Ramos (cell line): ENCODE measurements around the gene RABAC1.

ENCODE experiments used
- in situ Hi-C: fragments of 300-500 bp; cut with MboI; formaldehyde crosslinking; loops from one replicate; pipeline ENCODE4 v1.14.3; 2022; ENCODE audit warnings: low sequenced_read_pairs; ENCODE audit not compliant: unreplicated experiment

RABAC1 gene

DNA sequence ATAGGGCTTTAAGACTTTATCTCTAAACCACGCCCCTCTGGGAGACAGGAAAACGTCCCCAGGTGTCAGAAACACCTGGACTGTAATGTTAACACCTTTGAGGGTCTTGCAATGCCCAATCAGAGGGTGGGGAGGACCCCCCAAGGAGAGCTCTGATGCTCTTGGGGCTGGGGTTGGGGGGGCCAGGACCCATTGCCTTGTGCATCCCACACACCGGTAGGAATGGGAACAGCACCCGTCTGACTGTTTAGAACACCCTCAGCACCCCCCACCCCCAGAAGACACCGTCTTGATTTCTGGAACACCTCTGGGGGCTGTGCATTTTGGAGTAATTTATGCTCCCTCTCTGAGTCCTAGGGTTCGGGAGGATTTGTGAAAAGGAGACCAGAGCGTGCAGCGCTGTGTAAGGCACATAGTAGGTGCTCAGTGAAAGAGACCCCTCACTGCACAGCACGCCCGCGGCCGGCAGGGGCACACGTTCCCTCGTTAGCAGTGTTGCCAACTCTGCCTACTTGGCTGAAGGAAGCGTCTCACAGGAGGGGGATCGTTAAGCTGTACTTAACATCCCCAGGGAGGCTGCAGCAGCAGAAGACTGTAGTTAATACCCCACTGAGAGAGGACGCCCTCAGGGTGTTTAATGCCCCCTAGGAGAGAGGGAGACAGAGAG lies 28.1 kb downstream of the RABAC1 start:
- in situ Hi-C loops, result no loop called here

DNA sequence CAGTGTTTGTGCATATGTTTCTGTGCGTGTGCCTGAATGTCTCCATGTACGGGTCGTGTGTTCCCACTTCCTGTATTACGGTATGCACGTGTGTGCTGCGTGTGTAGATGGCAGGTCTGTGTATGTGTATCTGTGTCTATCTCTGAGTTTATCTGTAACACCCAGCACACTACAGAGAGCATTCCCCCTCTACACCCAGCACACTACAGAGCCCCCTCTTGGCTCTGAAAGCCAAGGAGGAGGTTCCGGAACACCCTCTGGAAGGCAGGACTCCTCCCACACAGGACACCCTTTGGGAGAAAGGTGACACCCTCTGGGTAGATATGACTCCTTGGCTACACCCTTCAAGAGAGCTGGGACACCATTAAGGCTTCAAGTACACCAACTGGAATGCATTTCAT lies 28.8 kb downstream of the RABAC1 start:
- in situ Hi-C loops, result no loop called here

- in situ Hi-C loops, result no loop called here
Observed at GRCh38 chr19:41929536-41930071, 29.5 kb downstream of the RABAC1 start.

GRCh38 chr19:41928754-41929535 lies 30.2 kb downstream of the RABAC1 start:
- in situ Hi-C loops, result no loop called here

GRCh38 chr19:41928221-41928683 lies 30.9 kb downstream of the RABAC1 start, which contains the start of gene ERFL:
ERFL (minus strand) TSS chr19:41928449; CDS start chr19:41912919, 15,530 bp downstream.
- in situ Hi-C loops, result no loop called here

DNA sequence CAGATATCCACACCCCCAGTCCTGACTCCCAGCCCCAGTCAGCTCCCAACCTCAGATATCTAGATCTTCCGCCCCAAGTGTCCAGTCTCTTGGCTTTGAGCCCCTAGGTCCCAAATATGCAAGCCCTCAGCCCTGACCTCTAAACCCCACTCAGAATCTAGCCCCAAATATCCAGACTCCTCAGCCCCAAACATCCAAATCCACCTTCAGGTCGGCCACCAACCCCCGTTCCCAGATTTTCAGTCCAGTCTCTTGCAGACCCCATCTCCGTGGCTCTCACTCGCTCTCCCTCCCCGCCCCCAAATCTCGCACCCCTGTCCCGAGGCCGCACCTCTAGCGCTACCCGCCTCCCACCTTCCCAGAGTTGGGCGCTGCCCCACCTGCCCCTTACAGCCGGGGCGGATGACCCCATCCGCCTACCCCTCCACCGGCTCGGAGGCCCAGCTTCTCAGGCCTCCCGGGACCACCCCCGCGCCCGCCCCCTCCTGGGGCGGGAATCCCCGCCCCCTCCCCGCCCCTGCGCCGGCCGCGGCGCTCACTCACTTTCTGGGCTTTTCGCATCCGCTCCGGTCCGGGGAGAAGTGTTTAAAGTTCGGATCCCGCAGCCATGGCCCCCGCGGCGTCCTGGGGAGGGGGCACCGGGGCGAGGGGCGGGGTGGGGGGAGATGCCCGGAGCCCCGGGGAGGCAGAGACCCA lies 31.5 kb downstream of the RABAC1 start:
- in situ Hi-C loops, result no loop called here

DNA sequence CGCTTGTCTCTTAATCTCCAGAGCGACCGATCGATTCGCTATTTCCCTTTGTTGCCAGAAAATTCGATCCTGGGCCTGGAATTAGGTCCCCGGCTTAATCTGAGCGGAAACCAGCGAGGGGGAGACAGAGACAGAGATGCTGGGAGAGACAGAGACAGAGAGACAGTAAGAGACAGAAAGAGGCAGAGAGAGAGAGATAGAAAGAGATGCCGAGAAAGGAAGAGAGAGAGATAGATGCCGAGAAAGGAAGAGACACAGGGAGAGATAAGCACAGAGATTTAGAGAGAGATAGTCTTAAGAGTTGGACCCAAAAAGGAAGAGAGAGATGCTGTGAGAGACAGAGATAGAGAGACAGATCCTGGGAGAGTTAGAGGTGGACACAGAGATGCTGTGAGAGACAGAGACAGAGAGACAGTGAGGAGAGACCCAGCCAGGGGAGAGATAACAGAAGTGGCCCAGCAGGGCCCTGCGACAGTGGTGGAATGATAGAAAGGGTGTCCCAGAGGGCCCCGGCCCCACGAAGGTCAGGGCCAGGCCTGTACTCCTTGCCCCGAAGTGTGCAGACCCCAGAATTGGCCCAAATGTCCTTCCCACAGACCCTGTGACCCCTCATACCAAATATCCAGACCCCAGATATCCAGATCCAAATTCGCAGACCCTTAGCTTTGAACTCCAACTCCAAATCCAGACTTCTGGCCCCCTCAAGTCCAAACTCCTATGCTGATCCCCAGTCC lies 32.2 kb downstream of the RABAC1 start:
- in situ Hi-C loops, result no loop called here

DNA sequence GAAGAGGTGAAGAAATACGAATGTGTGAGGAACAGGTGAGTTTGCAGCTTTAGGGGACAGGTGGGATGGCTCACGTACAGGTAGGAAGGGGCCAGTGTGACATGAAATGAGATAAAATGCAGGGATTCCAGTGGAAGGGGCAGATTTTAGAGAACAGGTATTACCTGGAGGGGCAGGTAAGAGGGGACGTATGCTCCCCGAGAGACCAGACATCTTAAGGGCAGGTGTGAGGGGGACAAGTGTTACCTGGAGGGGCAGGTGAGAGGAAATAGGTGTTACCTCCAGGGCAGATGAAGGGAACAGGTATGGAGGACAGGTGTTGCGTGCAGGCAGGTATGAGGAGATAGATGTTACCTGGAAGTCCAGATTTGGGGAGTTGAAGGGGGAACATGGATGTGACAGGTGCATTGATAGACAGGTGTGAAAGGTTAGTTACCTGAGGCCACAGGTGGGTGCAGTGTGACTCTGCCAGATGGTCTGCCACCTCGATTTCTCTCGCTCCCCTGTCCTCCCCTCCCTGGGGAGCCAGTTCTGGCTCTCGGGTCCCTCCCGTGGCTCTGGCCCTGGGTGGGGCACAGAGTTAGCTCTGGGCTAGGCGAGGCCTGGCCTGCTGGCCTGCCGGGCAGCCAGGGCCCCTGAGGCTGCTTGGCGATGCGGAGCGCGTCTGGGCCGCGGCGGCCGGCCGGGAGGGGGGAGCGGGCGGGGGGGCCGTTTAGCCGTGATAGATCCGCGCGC lies 32.9 kb downstream of the RABAC1 start:
- in situ Hi-C loops, result no loop called here

DNA sequence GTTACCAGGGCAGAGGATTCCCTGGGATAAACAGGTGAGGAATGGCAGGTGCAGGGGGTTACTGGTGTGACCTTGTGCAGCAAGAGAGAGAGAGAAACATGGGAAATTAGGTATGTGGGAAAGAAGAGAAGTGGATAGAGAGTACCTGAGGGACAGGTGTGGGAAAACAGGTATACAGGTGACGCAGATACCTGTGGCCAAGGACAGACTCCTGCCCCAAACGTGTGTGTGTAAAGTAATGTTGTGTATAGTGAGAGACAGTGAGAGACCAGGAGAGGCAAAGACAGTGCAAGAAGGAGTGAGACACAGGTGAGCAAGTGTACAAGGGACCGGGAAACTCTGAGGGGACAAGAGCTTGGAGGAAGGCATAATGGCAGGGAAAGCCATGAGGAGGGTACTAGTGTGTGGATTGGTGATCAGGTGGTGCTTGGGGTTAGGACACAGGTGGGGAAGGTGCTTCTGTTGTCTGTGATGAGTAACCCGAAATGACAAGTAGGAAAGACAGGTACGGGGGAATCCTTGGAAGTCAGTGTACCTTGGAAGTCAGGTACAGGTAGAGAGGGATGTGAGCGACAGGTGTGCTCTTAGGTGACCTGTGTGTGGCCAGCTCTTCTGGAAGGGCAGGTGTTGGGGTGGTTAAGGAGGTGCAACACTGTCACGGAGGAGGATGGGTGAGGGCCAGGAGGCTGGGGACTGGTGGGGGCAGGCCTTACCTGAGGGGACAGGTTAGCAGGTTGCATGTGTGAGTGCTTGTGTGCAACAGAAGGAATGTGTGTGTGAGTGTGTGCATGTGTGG lies 33.7 kb downstream of the RABAC1 start:
- in situ Hi-C loops, result no loop called here

DNA sequence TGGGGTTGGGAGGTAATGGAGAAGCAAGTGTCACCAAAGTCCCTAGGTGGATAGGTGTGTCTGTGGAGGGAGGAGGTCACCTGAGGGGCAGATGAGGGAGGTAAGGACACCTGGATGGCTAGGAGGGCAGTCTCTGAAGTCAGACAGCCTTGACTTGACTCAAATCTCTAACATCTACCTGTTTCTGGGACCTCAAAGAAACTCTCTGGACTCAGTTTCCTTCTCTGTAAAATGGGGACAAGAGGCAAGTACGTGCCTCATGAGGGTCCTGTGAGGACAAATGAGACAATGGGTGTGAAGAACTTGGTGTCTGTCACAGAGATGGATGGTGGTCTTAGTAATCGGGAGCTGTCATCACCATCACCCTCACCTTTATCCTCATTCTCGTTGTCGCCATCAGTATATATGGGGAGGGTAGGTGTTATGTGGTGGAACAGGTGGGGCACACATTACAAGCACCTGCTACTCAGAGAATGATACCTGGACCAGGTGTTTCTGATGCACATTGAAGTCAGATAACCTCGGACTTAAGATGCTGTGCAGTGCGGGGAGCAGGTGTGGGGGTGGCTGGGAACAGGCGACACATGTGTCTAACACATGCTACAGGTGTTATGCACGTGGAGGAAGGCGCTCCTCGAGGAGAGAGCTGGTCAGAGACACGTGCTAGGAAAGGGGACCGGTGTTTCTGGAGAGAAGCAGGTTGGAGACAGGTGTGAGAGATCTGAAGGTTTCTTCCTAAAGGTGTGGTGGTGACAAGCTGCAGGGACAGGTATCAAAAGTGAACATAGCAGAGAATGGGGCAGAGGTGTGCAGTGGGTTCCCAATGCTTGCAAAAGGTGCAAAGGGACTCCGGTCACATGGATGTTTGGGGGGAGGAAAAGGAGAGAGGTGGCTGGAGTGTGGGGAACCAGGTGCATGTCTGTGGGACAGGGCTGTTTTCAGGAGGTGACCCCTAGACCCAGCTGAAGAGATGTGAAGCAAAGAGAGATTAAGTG lies 34.7 kb downstream of the RABAC1 start:
- in situ Hi-C loops, result no loop called here

DNA sequence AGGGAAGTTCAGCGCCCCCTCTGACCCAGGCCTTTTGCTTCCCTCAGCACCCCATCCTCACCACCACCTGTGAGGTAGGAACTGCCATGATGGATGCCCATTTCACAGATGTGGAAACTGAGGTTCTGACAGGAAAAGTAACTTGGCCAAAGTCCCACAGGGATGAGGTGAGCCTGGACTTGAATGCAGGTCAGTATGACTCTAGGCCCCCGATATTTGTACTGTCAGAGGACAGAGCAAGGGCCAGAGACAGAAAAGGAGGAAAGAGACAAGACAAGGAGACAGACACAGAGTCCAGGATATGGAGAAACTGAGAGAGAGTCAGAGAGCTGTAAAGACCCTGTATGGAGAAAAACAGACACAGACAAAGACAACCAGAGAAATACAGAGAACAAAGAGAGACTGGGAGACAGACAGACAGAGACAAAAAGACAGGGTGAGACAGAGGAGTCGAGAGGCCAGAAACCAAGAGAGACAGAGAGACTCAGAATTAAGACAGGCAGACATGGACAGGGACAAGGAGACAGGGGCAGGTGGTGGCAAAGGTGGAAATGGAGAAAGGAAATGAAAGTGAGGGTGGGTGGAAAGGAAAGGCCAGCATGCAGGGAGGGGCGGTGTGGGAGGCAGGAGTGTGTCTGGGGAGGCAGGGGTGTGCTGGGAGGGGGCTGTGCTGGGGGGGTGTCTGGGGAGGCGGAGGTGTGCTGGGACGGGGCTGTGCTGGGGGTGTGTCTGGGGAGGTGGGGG lies 35.9 kb downstream of the RABAC1 start:
- in situ Hi-C loops, result no loop called here

- in situ Hi-C loops, result no loop called here
Observed at GRCh38 chr19:41922585-41922984, 36.5 kb downstream of the RABAC1 start.

DNA sequence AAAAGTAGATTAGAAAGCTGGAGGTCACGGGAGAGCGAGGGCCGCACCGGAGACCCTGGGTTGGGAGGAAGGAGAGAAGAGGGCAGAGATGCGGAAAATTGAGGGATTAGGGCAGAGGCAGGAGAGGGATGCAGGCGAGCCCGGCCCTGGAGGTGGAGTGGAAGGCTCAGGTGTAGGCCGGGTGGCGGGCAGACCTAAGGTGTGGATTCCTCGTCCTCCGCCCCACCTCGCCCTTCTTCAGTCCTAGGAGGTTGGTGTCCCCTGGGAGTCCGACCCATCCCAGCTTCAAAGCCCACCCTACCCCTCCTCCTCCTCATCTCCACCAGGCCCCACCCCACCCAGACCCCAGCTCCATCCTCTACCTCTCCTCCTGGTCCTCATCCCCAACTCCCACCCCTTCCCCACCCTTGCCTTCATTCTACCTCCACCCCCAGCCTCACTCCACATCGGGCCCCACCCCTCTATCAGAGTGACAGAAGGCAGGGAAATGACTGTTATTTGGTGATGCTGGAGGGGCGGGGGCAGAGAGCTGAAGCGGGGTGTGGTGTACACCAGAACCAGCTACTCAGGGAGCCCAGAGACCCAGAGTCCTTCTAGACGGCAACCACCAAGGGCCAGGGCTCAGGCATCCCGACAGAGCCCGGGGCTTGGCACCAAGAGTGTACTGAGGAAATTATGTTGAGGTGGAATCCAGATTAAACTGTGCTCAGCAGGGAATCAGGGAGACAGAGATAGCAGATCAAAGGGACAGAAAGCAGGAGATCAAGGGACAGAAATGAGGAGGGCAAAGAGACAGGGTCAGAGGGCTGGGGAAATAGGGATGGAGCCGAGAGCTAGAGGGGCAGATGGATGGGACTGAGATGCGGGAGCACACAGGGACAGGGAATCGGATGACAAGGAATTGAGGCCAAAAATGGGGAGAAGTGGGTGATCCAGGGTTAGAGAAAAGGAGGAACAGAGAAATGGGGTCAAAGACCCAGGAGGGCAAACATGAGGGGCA lies 37.2 kb downstream of the RABAC1 start:
- in situ Hi-C loops, result no loop called here

GRCh38 chr19:41920882-41921576 lies 38.1 kb downstream of the RABAC1 start:
- in situ Hi-C loops, result no loop called here
